HUES64 (cell line): ENCODE data around the gene SPOCK2.

Experiments
- H3K27ac ChIP-seq: 2 replicates; pipeline ENCODE4 v1.7.0; 2013; ENCODE audit warnings: low read depth, low read length, inconsistent platforms
- H3K27me3 ChIP-seq: 2 replicates; pipeline ENCODE4 v1.6.1; 2013; ENCODE audit warnings: mild to moderate bottlenecking, low read length; ENCODE audit not compliant: insufficient read depth
- H3K36me3 ChIP-seq: 2 replicates; pipeline ENCODE4 v1.6.1; 2013; ENCODE audit warnings: mild to moderate bottlenecking, low read length; ENCODE audit not compliant: insufficient read depth
- H3K4me1 ChIP-seq: 2 replicates; pipeline ENCODE4 v1.6.1; 2013; ENCODE audit warnings: mild to moderate bottlenecking, low read length, moderate library complexity; ENCODE audit not compliant: insufficient read depth
- H3K4me3 ChIP-seq: 2 replicates; pipeline ENCODE4 v1.5.1; 2013; ENCODE audit warnings: mild to moderate bottlenecking, low read length, moderate library complexity
- H3K9ac ChIP-seq: 2 replicates; pipeline ENCODE4 v1.6.1; 2013; ENCODE audit warnings: mild to moderate bottlenecking, low read depth, low read length
- H3K9me3 ChIP-seq: 2 replicates; pipeline ENCODE4 v1.6.1; 2013; ENCODE audit warnings: low read depth, low read length; ENCODE audit not compliant: insufficient read depth
- WGBS: fragments of 150-250, 120-280 bp; methylation state at CpG from one replicate; pipeline ENCODE4 v1.1.7; 2013; ENCODE audit warnings: missing lambda C conversion rate; 5-methylcytosine and 5-hydroxymethylcytosine counted together

The SPOCK2 gene

GRCh38 chr10:72077275-72077990 is 10.9 kb downstream of the SPOCK2 start:
- WGBS, result 88% methylated on average over 20 of the region's 20 CpGs
- H3K27ac ChIP-seq, result no peak overlapping the region
- 0 out of 2 replicates have a peak, but pooled peaks cover 7% of the 10 kb centered on the region for H3K4me1 ChIP-seq

GRCh38 chr10:72076756-72077155 is 11.6 kb downstream of the SPOCK2 start:
- 64% methylated on average over 4 of the region's 5 CpGs for WGBS
- H3K36me3 ChIP-seq, result no peaks in the 10 kb centered on the region
- no peak overlapping the region for H3K27ac ChIP-seq
- H3K9me3 ChIP-seq, result no peaks in the 10 kb centered on the region
- no peak overlapping the region for H3K4me3 ChIP-seq
- H3K9ac ChIP-seq, result no peak overlapping the region
- no peaks in the 10 kb centered on the region for H3K27me3 ChIP-seq
- H3K4me1 ChIP-seq, result 0 out of 2 replicates have a peak, but pooled peaks cover 7% of the 10 kb centered on the region

More at GRCh38 chr10:72077275-72077990, 10.9 kb downstream of the SPOCK2 start:
- Histone ChIP-seq H3K27me3 (no peaks in the 10 kb centered on the region), H3K9ac (no peak overlapping the region), H3K4me3 (no peak overlapping the region), H3K9me3 (no peaks in the 10 kb centered on the region), H3K36me3 (no peaks in the 10 kb centered on the region)

DNA sequence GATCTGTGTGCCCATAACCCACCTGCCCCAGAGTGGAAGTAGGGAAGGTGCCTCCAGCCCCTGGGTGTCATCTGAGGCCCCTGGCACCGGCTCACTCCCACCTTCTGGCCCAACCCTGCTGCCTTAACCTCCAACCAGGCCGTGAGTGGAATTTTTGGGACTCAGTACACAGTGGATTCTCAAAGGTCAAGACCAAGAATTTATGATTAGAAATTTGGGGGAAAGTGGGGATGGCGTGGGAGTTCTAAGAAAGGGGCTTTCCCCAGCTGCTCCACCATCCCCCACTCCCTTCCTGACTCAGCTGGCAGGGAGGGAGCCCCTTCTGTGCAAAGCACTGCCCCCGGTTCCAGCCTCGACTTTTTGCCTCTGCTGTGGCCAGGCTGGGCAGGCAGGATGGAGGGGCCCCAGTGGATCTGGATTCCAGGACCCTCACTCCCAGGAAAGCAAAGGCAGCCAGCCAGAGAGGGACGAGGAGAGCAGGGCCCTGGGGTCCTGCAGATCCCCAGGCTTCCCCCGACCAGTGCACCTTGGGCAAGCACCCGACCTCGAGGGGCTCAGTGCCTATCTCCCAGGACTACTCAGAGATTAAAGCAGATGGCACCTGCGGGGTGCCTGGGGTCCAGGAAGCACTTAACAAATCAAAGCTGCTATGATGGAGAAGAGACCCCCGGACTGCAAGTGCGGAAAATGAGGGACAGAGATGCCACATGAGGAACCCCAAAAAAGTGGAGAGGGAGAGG is 12.8 kb downstream of the SPOCK2 start:
- Histone ChIP-seq H3K9me3 (no peaks in the 10 kb centered on the region), H3K27ac (no peak overlapping the region), H3K4me3 (no peak overlapping the region), H3K9ac (no peak overlapping the region), H3K27me3 (no peaks in the 10 kb centered on the region), H3K4me1 (0 out of 2 replicates have a peak, but pooled peaks cover 7% of the 10 kb centered on the region), H3K36me3 (no peaks in the 10 kb centered on the region)
- 78% methylated on average over 12 of the region's 12 CpGs for WGBS

GRCh38 chr10:72074574-72075375 is 13.6 kb downstream of the SPOCK2 start:
- WGBS, result 84% methylated on average over 18 of the region's 18 CpGs
- H3K27me3 ChIP-seq, result no peaks in the 10 kb centered on the region
- 0 out of 2 replicates have a peak, but pooled peaks cover under 1% of the 10 kb centered on the region for H3K4me1 ChIP-seq
- H3K27ac ChIP-seq, result no peak overlapping the region
- H3K9ac ChIP-seq, result no peak overlapping the region
- no peaks in the 10 kb centered on the region for H3K9me3 ChIP-seq
- H3K4me3 ChIP-seq, result no peak overlapping the region
- no peaks in the 10 kb centered on the region for H3K36me3 ChIP-seq

GRCh38 chr10:72073708-72074573 is 14.4 kb downstream of the SPOCK2 start:
- Histone ChIP-seq H3K27me3 (no peaks in the 10 kb centered on the region), H3K9me3 (no peaks in the 10 kb centered on the region), H3K9ac (no peak overlapping the region), H3K4me3 (no peak overlapping the region), H3K36me3 (no peaks in the 10 kb centered on the region), H3K4me1 (no peaks in the 10 kb centered on the region), H3K27ac (no peak overlapping the region)
- 92% methylated on average over 14 of the region's 14 CpGs for WGBS

DNA sequence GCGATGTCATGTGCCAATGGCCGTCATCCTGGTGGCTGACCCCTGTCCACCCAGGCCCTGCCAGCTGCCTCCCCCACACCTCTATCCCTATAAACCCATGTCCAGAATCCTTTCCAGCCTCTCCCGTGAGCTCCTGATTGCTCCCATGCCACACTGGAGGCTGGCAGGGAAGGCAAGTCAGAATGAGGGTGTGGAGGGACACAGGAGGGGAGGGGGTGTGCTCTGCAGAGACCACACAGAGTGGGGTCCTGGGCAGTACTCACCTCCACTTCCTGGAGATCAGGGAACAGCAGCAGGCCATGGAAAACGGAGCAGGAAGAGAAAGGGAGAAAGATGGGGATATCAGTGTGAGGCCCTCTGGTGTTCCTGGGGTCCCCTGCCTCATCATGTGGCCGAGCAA is 15.7 kb downstream of the SPOCK2 start:
- Histone ChIP-seq H3K27me3 (no peaks in the 10 kb centered on the region), H3K9me3 (no peaks in the 10 kb centered on the region), H3K27ac (no peak overlapping the region), H3K36me3 (no peaks in the 10 kb centered on the region), H3K4me3 (no peak overlapping the region), H3K9ac (no peak overlapping the region), H3K4me1 (no peaks in the 10 kb centered on the region)
- WGBS, result 93% methylated on average over 5 of the region's 5 CpGs

GRCh38 chr10:72072046-72072445 is 16.3 kb downstream of the SPOCK2 start:
- Histone ChIP-seq H3K9me3 (no peaks in the 10 kb centered on the region), H3K4me1 (no peaks in the 10 kb centered on the region), H3K27ac (no peak overlapping the region), H3K4me3 (no peak overlapping the region), H3K9ac (no peak overlapping the region), H3K27me3 (no peaks in the 10 kb centered on the region), H3K36me3 (no peaks in the 10 kb centered on the region)
- WGBS, result 93% methylated on average over 5 of the region's 5 CpGs

GRCh38 chr10:72069751-72070526 is 18.4 kb downstream of the SPOCK2 start:
- no peaks in the 10 kb centered on the region for H3K36me3 ChIP-seq
- WGBS, result 83% methylated on average over 7 of the region's 7 CpGs
- no peak overlapping the region for H3K27ac ChIP-seq
- no peak overlapping the region for H3K4me3 ChIP-seq
- no peak overlapping the region for H3K9ac ChIP-seq
- no peaks in the 10 kb centered on the region for H3K9me3 ChIP-seq
- no peaks in the 10 kb centered on the region for H3K27me3 ChIP-seq
- no peaks in the 10 kb centered on the region for H3K4me1 ChIP-seq

GRCh38 chr10:72068901-72069446 is 19.4 kb downstream of the SPOCK2 start:
- Histone ChIP-seq H3K9ac (no peak overlapping the region), H3K27ac (no peak overlapping the region), H3K4me1 (no peaks in the 10 kb centered on the region), H3K4me3 (no peak overlapping the region), H3K9me3 (no peaks in the 10 kb centered on the region), H3K36me3 (no peaks in the 10 kb centered on the region), H3K27me3 (no peaks in the 10 kb centered on the region)
- 69% methylated on average over 12 of the region's 12 CpGs for WGBS
